WTC11 (cell line): ENCODE results near the gene RELCH. TPM values are rescaled to one million over a fixed set of nuclear protein-coding genes. Genes with fewer than 3 reads are reported as not detected.

Experiments
- ATAC-seq: fragments of 200-7000 bp; cut with Tn5 transposase; 2 replicates; pipeline ENCODE4 v1.10.0; 2021; ENCODE audit warnings: mild to moderate bottlenecking, moderate library complexity
- CTCF ChIA-PET: fragments of 300-600 bp; sonication (Branson Sonifier 250); formaldehyde crosslinking; loops from one replicate; lab custom pipeline; 2021; ENCODE audit warnings: antibody characterized with exemption; lab: Charles Lee
- POLR2A ChIA-PET: fragments of 350-600 bp; sonication (Branson Sonifier 250); formaldehyde crosslinking; loops from one replicate; lab custom pipeline; 2021; ENCODE audit warnings: antibody characterized with exemption; lab: Charles Lee
- DNase-seq: peaks from one replicate; pipeline ENCODE4 v3.0.0; 2021; ENCODE audit warnings: low spot score
- H3K27ac Mint-ChIP-seq: 2 replicates; pipeline ENCODE4 v1.8.0; 2021; ENCODE audit warnings: mixed read lengths
- H3K27me3 Mint-ChIP-seq: 2 replicates; pipeline ENCODE4 v1.8.0; 2021; ENCODE audit warnings: low read depth, mild to moderate bottlenecking, moderate library complexity, mixed read lengths
- H3K36me3 Mint-ChIP-seq: 2 replicates; pipeline ENCODE4 v1.8.0; 2021; ENCODE audit warnings: mixed read lengths
- H3K4me1 Mint-ChIP-seq: 2 replicates; pipeline ENCODE4 v1.8.0; 2022; ENCODE audit warnings: mixed read lengths
- H3K4me3 Mint-ChIP-seq: 2 replicates; pipeline ENCODE4 v1.8.0; 2021; ENCODE audit warnings: mild to moderate bottlenecking, moderate library complexity, mixed read lengths
- H3K9me3 Mint-ChIP-seq: 2 replicates; pipeline ENCODE4 v1.8.0; 2021; ENCODE audit warnings: mixed read lengths
- CREM ChIP-seq: sonication (generic); formaldehyde crosslinking; IDR thresholded peaks from 2 replicates; pipeline ENCODE4 v1.8.1; 2022; ENCODE audit warnings: mild to moderate bottlenecking, missing genetic modification reagents, moderate library complexity
- CTCF ChIP-seq: fragments of 200-600 bp; IDR thresholded peaks from 2 replicates; pipeline ENCODE4 v1.8.0; 2022; ENCODE audit warnings: antibody characterized with exemption
- ESRRA ChIP-seq: sonication (generic); formaldehyde crosslinking; IDR thresholded peaks from 2 replicates; pipeline ENCODE4 v1.8.1; 2022; ENCODE audit warnings: mild to moderate bottlenecking, missing genetic modification reagents, borderline replicate concordance
- FOXJ3 ChIP-seq: sonication (generic); formaldehyde crosslinking; IDR thresholded peaks from 2 replicates; pipeline ENCODE4 v1.9.0; 2021; ENCODE audit warnings: missing genetic modification reagents, mild to moderate bottlenecking, borderline replicate concordance
- JUN ChIP-seq: sonication (generic); formaldehyde crosslinking; IDR thresholded peaks from 2 replicates; pipeline ENCODE4 v1.8.0; 2023; ENCODE audit warnings: mild to moderate bottlenecking, missing genetic modification reagents
- MAX ChIP-seq: sonication (generic); formaldehyde crosslinking; IDR thresholded peaks from 2 replicates; pipeline ENCODE4 v1.8.0; 2022; ENCODE audit warnings: mild to moderate bottlenecking, missing genetic modification reagents
- MLX ChIP-seq: sonication (generic); formaldehyde crosslinking; IDR thresholded peaks from 2 replicates; pipeline ENCODE4 v1.8.1; 2023; ENCODE audit warnings: mild to moderate bottlenecking, missing genetic modification reagents, moderate library complexity
- MYBL2 ChIP-seq: sonication (generic); formaldehyde crosslinking; IDR thresholded peaks from 2 replicates; pipeline ENCODE4 v1.8.1; 2023; ENCODE audit warnings: mild to moderate bottlenecking, moderate library complexity, missing genetic modification reagents
- NFE2L1 ChIP-seq: sonication (generic); formaldehyde crosslinking; IDR thresholded peaks from 2 replicates; pipeline ENCODE4 v1.8.1; 2023; ENCODE audit warnings: missing genetic modification reagents
- NR3C1 ChIP-seq: sonication (generic); formaldehyde crosslinking; conservative IDR thresholded peaks from 2 replicates; pipeline ENCODE4 v1.8.1; 2023; ENCODE audit warnings: low read depth, mild to moderate bottlenecking, missing genetic modification reagents
- SP1 ChIP-seq: sonication (generic); formaldehyde crosslinking; conservative IDR thresholded peaks from 2 replicates; pipeline ENCODE4 v1.8.1; 2022; ENCODE audit warnings: missing genetic modification reagents
- TEAD4 ChIP-seq: sonication (generic); formaldehyde crosslinking; IDR thresholded peaks from 2 replicates; pipeline ENCODE4 v1.8.0; 2022; ENCODE audit warnings: mild to moderate bottlenecking, missing genetic modification reagents
- TP53 ChIP-seq: sonication (generic); formaldehyde crosslinking; IDR thresholded peaks from 2 replicates; pipeline ENCODE4 v1.8.1; 2023; ENCODE audit warnings: mild to moderate bottlenecking, missing genetic modification reagents
- ZMAT4 ChIP-seq: fragments of 250-450 bp; sonication (Bioruptor Pico); IDR thresholded peaks from 2 replicates; pipeline ENCODE4 v1.9.0; 2021; ENCODE audit warnings: mild to moderate bottlenecking
- ZNF232 ChIP-seq: sonication (generic); formaldehyde crosslinking; IDR thresholded peaks from 2 replicates; pipeline ENCODE4 v1.8.0; 2022; ENCODE audit warnings: mild to moderate bottlenecking, missing genetic modification reagents
- ZSCAN18 ChIP-seq: fragments of 250-450 bp; sonication (Bioruptor Pico); IDR thresholded peaks from 2 replicates; pipeline ENCODE4 v2.1.2; 2022; ENCODE audit warnings: mild to moderate bottlenecking, moderate library complexity
- total RNA-seq: library from RNA; stranded (reverse); gene quantifications from 3 replicates; pipeline ENCODE4 v1.2.3, GENCODE V29; 2021
- TF ChIP-seq, protein P1 (sequence below): sonication (generic); formaldehyde crosslinking; IDR thresholded peaks from 2 replicates; pipeline ENCODE4 v1.8.0; 2023; ENCODE audit warnings: missing genetic modification reagents
- TF ChIP-seq, protein P2 (sequence below): fragments of 250-450 bp; sonication (Bioruptor Pico); IDR thresholded peaks from 2 replicates; pipeline ENCODE4 v1.8.0; 2021; ENCODE audit warnings: mild to moderate bottlenecking
- TF ChIP-seq, protein P3 (sequence below): sonication (generic); formaldehyde crosslinking; IDR thresholded peaks from 2 replicates; pipeline ENCODE4 v1.8.1; 2023; ENCODE audit warnings: mild to moderate bottlenecking, missing genetic modification reagents

RELCH gene
- total RNA-seq, 1 experiment from 2014 or later: 30.2 TPM

- CTCF ChIA-PET: no interaction called here
Observed at GRCh38 chr18:62211325-62211828, 24.3 kb downstream of the RELCH start.

GRCh38 chr18:62214790-62215189 is 27.7 kb downstream of the RELCH start:
- no peak overlapping the region for H3K4me3 Mint-ChIP-seq
- no peak for ATAC-seq
- no peak overlapping the region for H3K27ac Mint-ChIP-seq
- H3K9me3 Mint-ChIP-seq: peaks cover 4% of the 10 kb centered on the region; the same call in 1 of the 2 replicates
- H3K4me1 Mint-ChIP-seq: no peaks in the 10 kb centered on the region
- no peak for TF ChIP-seq ZSCAN18
- TF ChIP-seq ZNF232 (CRISPR knock-in tag): no peak
- TF ChIP-seq NR3C1 (CRISPR knock-in tag): no peak
- TF ChIP-seq ZMAT4 (CRISPR knock-in tag): no peak
- H3K27me3 Mint-ChIP-seq: no peaks in the 10 kb centered on the region
- peaks cover 21% of the 10 kb centered on the region for H3K36me3 Mint-ChIP-seq
- no peak for DNase-seq
- CTCF ChIA-PET: interaction anchor here (1.7 kb wide), 1 partner anchor 35 kb away, joined by 7 read pairs; no protein-coding TSS in a partner anchor
- POLR2A ChIA-PET: interaction anchor here (0.9 kb wide), 1 partner anchor 26 kb away, joined by 4 read pairs; no protein-coding TSS in a partner anchor

More at GRCh38 chr18:62211325-62211828, 24.3 kb downstream of the RELCH start:
- ATAC-seq (no peak), DNase-seq (no peak)
- H3K27me3 Mint-ChIP-seq: no peaks in the 10 kb centered on the region
- H3K36me3 Mint-ChIP-seq: peaks cover 21% of the 10 kb centered on the region
- peaks cover 4% of the 10 kb centered on the region; the same call in 1 of the 2 replicates for H3K9me3 Mint-ChIP-seq
- peaks cover 3% of the 10 kb centered on the region; the same call in 1 of the 2 replicates for H3K4me1 Mint-ChIP-seq
- H3K4me3 Mint-ChIP-seq: no peak overlapping the region
- POLR2A ChIA-PET: no interaction called here
- TF ChIP-seq, protein P1, sequence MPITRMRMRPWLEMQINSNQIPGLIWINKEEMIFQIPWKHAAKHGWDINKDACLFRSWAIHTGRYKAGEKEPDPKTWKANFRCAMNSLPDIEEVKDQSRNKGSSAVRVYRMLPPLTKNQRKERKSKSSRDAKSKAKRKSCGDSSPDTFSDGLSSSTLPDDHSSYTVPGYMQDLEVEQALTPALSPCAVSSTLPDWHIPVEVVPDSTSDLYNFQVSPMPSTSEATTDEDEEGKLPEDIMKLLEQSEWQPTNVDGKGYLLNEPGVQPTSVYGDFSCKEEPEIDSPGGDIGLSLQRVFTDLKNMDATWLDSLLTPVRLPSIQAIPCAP: no peak
- no peak for TF ChIP-seq TP53 (CRISPR knock-in tag)
- TF ChIP-seq, protein P2, sequence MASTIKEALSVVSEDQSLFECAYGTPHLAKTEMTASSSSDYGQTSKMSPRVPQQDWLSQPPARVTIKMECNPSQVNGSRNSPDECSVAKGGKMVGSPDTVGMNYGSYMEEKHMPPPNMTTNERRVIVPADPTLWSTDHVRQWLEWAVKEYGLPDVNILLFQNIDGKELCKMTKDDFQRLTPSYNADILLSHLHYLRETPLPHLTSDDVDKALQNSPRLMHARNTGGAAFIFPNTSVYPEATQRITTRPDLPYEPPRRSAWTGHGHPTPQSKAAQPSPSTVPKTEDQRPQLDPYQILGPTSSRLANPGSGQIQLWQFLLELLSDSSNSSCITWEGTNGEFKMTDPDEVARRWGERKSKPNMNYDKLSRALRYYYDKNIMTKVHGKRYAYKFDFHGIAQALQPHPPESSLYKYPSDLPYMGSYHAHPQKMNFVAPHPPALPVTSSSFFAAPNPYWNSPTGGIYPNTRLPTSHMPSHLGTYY (CRISPR knock-in tag): no peak
- TF ChIP-seq SP1 (CRISPR knock-in tag): no peak
- no peak for TF ChIP-seq MAX
- TF ChIP-seq CREM: no peak
- TF ChIP-seq FOXJ3 (CRISPR knock-in tag): no peak
- no peak for TF ChIP-seq ESRRA (CRISPR knock-in tag)
- TF ChIP-seq, protein P3, sequence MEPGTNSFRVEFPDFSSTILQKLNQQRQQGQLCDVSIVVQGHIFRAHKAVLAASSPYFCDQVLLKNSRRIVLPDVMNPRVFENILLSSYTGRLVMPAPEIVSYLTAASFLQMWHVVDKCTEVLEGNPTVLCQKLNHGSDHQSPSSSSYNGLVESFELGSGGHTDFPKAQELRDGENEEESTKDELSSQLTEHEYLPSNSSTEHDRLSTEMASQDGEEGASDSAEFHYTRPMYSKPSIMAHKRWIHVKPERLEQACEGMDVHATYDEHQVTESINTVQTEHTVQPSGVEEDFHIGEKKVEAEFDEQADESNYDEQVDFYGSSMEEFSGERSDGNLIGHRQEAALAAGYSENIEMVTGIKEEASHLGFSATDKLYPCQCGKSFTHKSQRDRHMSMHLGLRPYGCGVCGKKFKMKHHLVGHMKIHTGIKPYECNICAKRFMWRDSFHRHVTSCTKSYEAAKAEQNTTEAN (CRISPR knock-in tag): no peak
- TF ChIP-seq JUN (CRISPR knock-in tag): no peak
- no peak for TF ChIP-seq MLX
- TF ChIP-seq MYBL2 (CRISPR knock-in tag): no peak
- no peak for TF ChIP-seq CTCF
- no peak for TF ChIP-seq TEAD4
- no peak for TF ChIP-seq NFE2L1 (CRISPR knock-in tag)
- TF ChIP-seq, all 79 proteins: peak for 0
- no peak overlapping the region for H3K27ac Mint-ChIP-seq
